PC-3 (cell line): ENCODE data around the gene OR5K2. TPM values are rescaled to one million over a fixed set of nuclear protein-coding genes. Genes with fewer than 3 reads are reported as not detected.

Source experiments
- ATAC-seq: fragments of 200-7000 bp; cut with Tn5 transposase; 2 replicates; pipeline ENCODE4 v1.9.1; 2020; ENCODE audit warnings: mild to moderate bottlenecking, moderate library complexity
- Bru-seq: library from RNA; stranded (reverse); fragments of 400-500 nt; gene quantifications from one replicate; lab custom pipeline; 2021; lab: Mats Ljungman, UMichigan
- BruChase-seq, 2 experiments: library from RNA; stranded (reverse); fragments of 400-500 nt; gene quantifications; one replicate each; lab custom pipeline; 2021; lab: Mats Ljungman, UMichigan
- BruUV-seq: library from RNA; stranded (reverse); fragments of 400-500 nt; replicated peaks from 2 replicates; lab custom pipeline; 2021; lab: Mats Ljungman, UMichigan
- CTCF ChIA-PET: fragments of 300-600 bp; sonication (Branson Sonifier 250); formaldehyde crosslinking; loops from one replicate; lab custom pipeline; 2022; ENCODE audit warnings: antibody characterized with exemption; lab: Charles Lee
- POLR2A ChIA-PET: fragments of 300-600 bp; sonication (Branson Sonifier 250); formaldehyde crosslinking; loops from one replicate; lab custom pipeline; 2022; ENCODE audit warnings: antibody characterized with exemption; ENCODE audit not compliant: unreplicated experiment; lab: Charles Lee
- DNase-seq: peaks from one replicate; pipeline ENCODE4 v3.0.0-alpha.2; 2015
- H2AFZ ChIP-seq: fragments of 300-600 bp; sonication (generic); 2 replicates; pipeline ENCODE4 v1.6.0; 2016; ENCODE audit warnings: antibody characterized with exemption, low read length
- H3F3A ChIP-seq: fragments of 300-600 bp; sonication (generic); one replicate; pipeline ENCODE4 v1.6.0; 2017; ENCODE audit warnings: antibody characterized with exemption, low read length, control low read depth, mild to moderate bottlenecking; ENCODE audit not compliant: unreplicated experiment
- H3K27ac ChIP-seq: fragments of 300-600 bp; sonication (generic); 2 replicates; pipeline ENCODE4 v1.5.1; 2016; ENCODE audit warnings: mild to moderate bottlenecking, low read length
- H3K27me3 ChIP-seq: fragments of 300-600 bp; sonication (generic); 2 replicates; pipeline ENCODE4 v1.6.1; 2016; ENCODE audit warnings: low read length, mixed read lengths
- H3K36me3 ChIP-seq: fragments of 300-600 bp; sonication (generic); 2 replicates; pipeline ENCODE4 v1.6.1; 2016; ENCODE audit warnings: low read depth, mixed run types, low read length, mixed read lengths
- H3K4me1 ChIP-seq: fragments of 300-600 bp; sonication (generic); 2 replicates; pipeline ENCODE4 v1.5.1; 2016; ENCODE audit warnings: low read length; ENCODE audit not compliant: insufficient read depth
- H3K4me2 ChIP-seq: fragments of 300-600 bp; sonication (generic); 2 replicates; pipeline ENCODE4 v1.6.0; 2016; ENCODE audit warnings: low read length
- H3K4me3 ChIP-seq: fragments of 300-600 bp; sonication (generic); 2 replicates; pipeline ENCODE4 v1.5.1; 2016; ENCODE audit warnings: mild to moderate bottlenecking, low read length, mixed read lengths
- H3K79me2 ChIP-seq: fragments of 300-600 bp; sonication (generic); 2 replicates; pipeline ENCODE4 v1.6.1; 2017; ENCODE audit warnings: low read length, mixed read lengths
- H3K9ac ChIP-seq: fragments of 300-600 bp; sonication (generic); 2 replicates; pipeline ENCODE4 v1.6.0; 2016; ENCODE audit warnings: mild to moderate bottlenecking, low read length
- H3K9me2 ChIP-seq: fragments of 300-600 bp; sonication (generic); replicated peaks from 2 replicates; pipeline ENCODE4 v1.6.1; 2016; ENCODE audit warnings: mixed run types, low read length, mixed read lengths
- H3K9me3 ChIP-seq: fragments of 300-600 bp; sonication (generic); 2 replicates; pipeline ENCODE4 v1.6.1; 2016; ENCODE audit warnings: low read length, mixed read lengths
- H4K20me1 ChIP-seq: fragments of 300-600 bp; sonication (generic); 2 replicates; pipeline ENCODE4 v1.6.1; 2016; ENCODE audit warnings: low read length, mixed read lengths
- CTCF ChIP-seq: fragments of 300-600 bp; sonication (generic); conservative IDR thresholded peaks from 2 replicates; pipeline ENCODE4 v1.5.1; 2017; ENCODE audit warnings: antibody characterized with exemption, low read depth, mild to moderate bottlenecking, low read length
- EZH2 ChIP-seq: fragments of 300-600 bp; sonication (generic); IDR thresholded peaks from one replicate; pipeline ENCODE4 v1.6.1; 2017; ENCODE audit warnings: antibody characterized with exemption, mild to moderate bottlenecking, low read length; ENCODE audit not compliant: unreplicated experiment
- EZH2phosphoT487 ChIP-seq: fragments of 300-600 bp; sonication (generic); IDR thresholded peaks from 2 replicates; pipeline ENCODE4 v1.6.1; 2018; ENCODE audit warnings: mild to moderate bottlenecking, antibody characterized with exemption, low read length, borderline replicate concordance
- intact Hi-C: fragments of 100-400 bp; cut with micrococcal nuclease; formaldehyde crosslinking; loops from 2 replicates; pipeline ENCODE4 v1.9.0; 2023
- long read RNA-seq: library from polyadenylated mRNA; unstranded; transcript quantifications from one replicate; pipeline ENCODE4 v2.0.0, GENCODE V29; 2021; ENCODE audit not compliant: unreplicated experiment
- total RNA-seq: library from RNA; depleted of rRNA; stranded (reverse); fragments of >200 nt; gene quantifications from 2 replicates; pipeline ENCODE4 v1.2.3, GENCODE V29; 2014; rRNA removed

Gene OR5K2
- total RNA-seq (not detected in 2 replicates), Bru-seq, nascent RNA (not detected), BruChase-seq, experiment 1, labeled RNA remaining after a 6-hour chase (not detected), BruChase-seq, experiment 2, labeled RNA remaining after a 2-hour chase (not detected)
- long read RNA-seq: 0 reads

GRCh38 chr3:98497381-98497780, at the start of gene OR5K2:
Gene OR5K2, plus strand, starts transcription at chr3:98497681. Its CDS starts 0 bp downstream, at chr3:98497681.
- Histone ChIP-seq H3K27ac (no peak within 1 kb of the TSS), H3K27me3 (peaks cover 68% of the 10 kb centered on the region), H2AFZ (no peak within 1 kb of the TSS), H3K4me3 (no peak within 1 kb of the TSS), H3K9me3 (no peaks in the 10 kb centered on the region), H3K4me2 (no peak within 1 kb of the TSS), H3K9me2 (no peaks in the 10 kb centered on the region), H3K4me1 (no peaks in the 10 kb centered on the region), H3K9ac (no peak within 1 kb of the TSS), H4K20me1 (no peaks in the 10 kb centered on the region), H3K36me3 (no peaks in the 10 kb centered on the region), H3K79me2 (no peaks in the 10 kb centered on the region), H3F3A (no peaks in the 10 kb centered on the region)
- DNase-seq: no peak
- no peak for TF ChIP-seq EZH2
- no peak for TF ChIP-seq EZH2phosphoT487
- no peak for ATAC-seq
- intact Hi-C loops: no loop called here
- POLR2A ChIA-PET: no interaction called here
- BruUV-seq: no TSS peak
- CTCF ChIA-PET: no interaction called here

- Histone ChIP-seq H3K27me3 (peaks cover 13% of the 10 kb centered on the region), H3K4me1 (peaks cover 4% of the 10 kb centered on the region), H3K4me2 (no peak overlapping the region), H2AFZ (no peak overlapping the region), H3K36me3 (no peaks in the 10 kb centered on the region), H3K9me3 (no peaks in the 10 kb centered on the region), H3K79me2 (no peaks in the 10 kb centered on the region), H3K9me2 (no peaks in the 10 kb centered on the region), H3K9ac (no peak overlapping the region), H3K4me3 (no peak overlapping the region), H4K20me1 (no peaks in the 10 kb centered on the region), H3F3A (no peaks in the 10 kb centered on the region), H3K27ac (no peak overlapping the region)
- ChIA-PET POLR2A (no interaction called here), CTCF (no interaction called here)
- BruUV-seq: no TSS peak
- no peak for ATAC-seq
- intact Hi-C loops: no loop called here
- peak; percentile 51 for DNase-seq
- no peak for TF ChIP-seq EZH2
- TF ChIP-seq CTCF: no peak
- no peak for TF ChIP-seq EZH2phosphoT487
Measured at GRCh38 chr3:98449606-98450193, 47.8 kb upstream of the OR5K2 start.

- Histone ChIP-seq H3K9ac (no peak overlapping the region), H2AFZ (no peak overlapping the region), H3K9me2 (no peaks in the 10 kb centered on the region), H3K4me2 (no peak overlapping the region), H3K27me3 (peaks cover 7% of the 10 kb centered on the region; the same call in 1 of the 2 replicates), H3K27ac (no peak overlapping the region), H3K36me3 (no peaks in the 10 kb centered on the region), H3K9me3 (no peaks in the 10 kb centered on the region), H3K79me2 (no peaks in the 10 kb centered on the region), H3F3A (no peaks in the 10 kb centered on the region), H3K4me3 (no peak overlapping the region), H3K4me1 (peaks cover 4% of the 10 kb centered on the region), H4K20me1 (no peaks in the 10 kb centered on the region)
- intact Hi-C loops: no loop called here
- no TSS peak for BruUV-seq
- TF ChIP-seq CTCF (no peak), EZH2phosphoT487 (no peak), EZH2 (no peak)
- POLR2A ChIA-PET: no interaction called here
- CTCF ChIA-PET: no interaction called here
- ATAC-seq (no peak), DNase-seq (no peak)
Measured at GRCh38 chr3:98450372-98450771, 47.1 kb upstream of the OR5K2 start.
